Activated CD8-positive, alpha-beta memory T cell treated with anti-CD3 and anti-CD28 coated beads for 36 hours (primary cell): ENCODE data around the gene LHX1. TPM values are rescaled to one million over a fixed set of nuclear protein-coding genes. Genes with fewer than 3 reads are reported as not detected.

ENCODE experiments used
- CTCF ChIA-PET: fragments of 350-600 bp; sonication (Branson Sonifier 250); formaldehyde crosslinking; loops from one replicate; lab custom pipeline; 2021; ENCODE audit warnings: antibody characterized with exemption; lab: Charles Lee
- POLR2A ChIA-PET: fragments of 350-600 bp; sonication (Branson Sonifier 250); formaldehyde crosslinking; loops from one replicate; lab custom pipeline; 2021; ENCODE audit warnings: antibody characterized with exemption; lab: Charles Lee
- total RNA-seq, 2 experiments: library from RNA; stranded (reverse); gene quantifications; one replicate each; pipeline ENCODE4 v1.2.3, GENCODE V29; 2021

The LHX1 gene
- total RNA-seq, 2 experiments from 2014 or later, result 0.25 to 0.32 TPM

DNA sequence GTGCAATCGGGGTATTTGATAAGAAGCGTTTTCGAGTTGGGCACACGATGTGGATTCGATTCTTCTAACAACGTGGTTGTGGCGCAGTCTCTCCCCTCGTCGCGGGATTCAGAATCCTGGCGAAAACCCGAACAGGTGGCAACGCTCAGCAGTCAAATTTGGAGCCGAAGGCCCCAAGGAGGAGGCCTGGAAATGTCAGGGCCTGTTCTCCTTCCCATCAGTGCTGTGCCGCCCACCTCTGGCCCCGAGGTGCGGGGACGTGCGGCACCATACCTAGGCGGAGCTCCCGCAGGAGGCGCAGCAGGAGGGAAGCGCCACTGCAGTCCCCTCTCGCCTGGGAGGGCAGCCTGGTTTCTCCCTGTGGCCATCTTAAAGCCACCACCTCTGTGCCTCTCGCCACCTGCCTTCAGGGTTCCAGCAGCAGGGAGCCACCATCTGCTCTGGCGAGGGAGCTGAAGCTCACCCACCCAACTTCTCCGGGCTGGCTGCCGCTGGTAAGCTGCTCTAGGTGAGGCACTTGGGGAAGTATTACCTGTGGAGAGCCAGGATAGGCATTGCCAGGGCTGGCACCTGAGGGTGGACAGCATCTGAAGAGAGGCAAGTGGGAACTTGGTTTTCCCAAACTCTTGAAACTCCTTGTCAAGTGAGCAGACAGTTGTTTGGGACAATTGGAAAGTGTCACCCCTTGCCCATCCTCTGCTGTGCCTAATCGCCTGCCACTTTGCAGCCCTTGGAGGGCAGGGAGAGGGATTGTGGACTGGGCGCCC, 8.9 kb downstream of the LHX1 start:
- ChIA-PET CTCF (interaction anchor here (0.5 to 0.6 kb wide), 2 partner anchors 324 to 390 kb away, joined by 3 to 7 read pairs; no protein-coding TSS in a partner anchor), POLR2A (no interaction called here)

DNA sequence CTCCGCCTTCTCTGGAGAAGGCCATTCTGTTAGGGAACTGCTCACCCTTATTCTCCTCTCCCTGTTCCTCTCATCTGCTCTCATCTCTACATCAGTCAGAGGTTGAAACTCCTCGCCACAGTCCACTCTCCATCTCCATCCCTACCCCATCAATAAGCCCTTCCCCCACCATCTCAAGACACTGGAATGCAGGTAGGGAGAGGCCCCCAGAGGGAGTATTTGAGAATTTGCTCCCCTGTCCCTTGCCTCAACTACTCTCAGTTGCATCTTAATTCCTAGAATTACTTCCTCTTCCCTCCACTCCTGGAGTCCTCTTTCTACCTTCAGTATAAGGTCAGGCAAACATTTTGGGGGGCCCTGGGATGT, 9.4 kb downstream of the LHX1 start:
- CTCF ChIA-PET, result no interaction called here
- POLR2A ChIA-PET, result no interaction called here

DNA sequence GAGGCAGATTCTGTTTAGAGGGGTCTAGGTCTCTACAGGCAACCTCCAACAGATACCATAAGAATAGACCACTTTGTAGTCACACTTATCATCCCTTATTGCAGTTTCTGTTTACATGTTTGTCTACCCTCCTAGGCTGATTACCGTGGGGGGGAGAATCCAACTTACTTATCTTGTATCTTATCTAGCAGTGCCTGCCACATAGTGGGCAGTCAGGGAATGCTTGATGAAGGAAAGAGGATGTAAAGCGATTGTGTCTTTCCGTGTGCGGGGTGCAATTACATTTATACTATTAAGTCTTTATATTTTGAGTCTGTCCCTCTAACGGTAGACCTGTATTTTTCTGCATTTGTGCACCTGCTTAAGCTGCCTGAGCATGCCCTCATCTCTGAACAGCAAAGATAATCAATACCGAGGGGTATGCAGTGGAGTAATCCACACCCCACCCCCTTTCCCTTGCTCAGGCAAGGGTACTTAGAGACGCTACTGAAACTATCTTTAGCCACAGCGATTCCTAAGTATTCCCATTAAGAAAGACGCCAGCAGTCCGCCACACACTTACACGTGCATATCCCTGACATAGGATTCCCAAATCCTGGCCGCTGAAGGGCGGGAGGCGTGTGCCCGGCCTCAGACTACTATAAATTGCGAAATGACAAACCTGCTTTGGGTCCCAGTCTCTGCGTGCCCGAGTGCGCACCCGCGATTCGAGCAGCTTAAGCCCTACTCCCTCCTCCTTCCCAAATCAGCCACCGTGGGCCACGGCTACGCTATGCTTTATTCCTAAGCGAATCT, 10.8 kb downstream of the LHX1 start:
- POLR2A ChIA-PET, result no interaction called here
- CTCF ChIA-PET, result interaction anchor here (1.1 to 1.4 kb wide), 2 partner anchors 15 to 100 kb away, joined by 3 to 10 read pairs; no protein-coding TSS in a partner anchor

DNA sequence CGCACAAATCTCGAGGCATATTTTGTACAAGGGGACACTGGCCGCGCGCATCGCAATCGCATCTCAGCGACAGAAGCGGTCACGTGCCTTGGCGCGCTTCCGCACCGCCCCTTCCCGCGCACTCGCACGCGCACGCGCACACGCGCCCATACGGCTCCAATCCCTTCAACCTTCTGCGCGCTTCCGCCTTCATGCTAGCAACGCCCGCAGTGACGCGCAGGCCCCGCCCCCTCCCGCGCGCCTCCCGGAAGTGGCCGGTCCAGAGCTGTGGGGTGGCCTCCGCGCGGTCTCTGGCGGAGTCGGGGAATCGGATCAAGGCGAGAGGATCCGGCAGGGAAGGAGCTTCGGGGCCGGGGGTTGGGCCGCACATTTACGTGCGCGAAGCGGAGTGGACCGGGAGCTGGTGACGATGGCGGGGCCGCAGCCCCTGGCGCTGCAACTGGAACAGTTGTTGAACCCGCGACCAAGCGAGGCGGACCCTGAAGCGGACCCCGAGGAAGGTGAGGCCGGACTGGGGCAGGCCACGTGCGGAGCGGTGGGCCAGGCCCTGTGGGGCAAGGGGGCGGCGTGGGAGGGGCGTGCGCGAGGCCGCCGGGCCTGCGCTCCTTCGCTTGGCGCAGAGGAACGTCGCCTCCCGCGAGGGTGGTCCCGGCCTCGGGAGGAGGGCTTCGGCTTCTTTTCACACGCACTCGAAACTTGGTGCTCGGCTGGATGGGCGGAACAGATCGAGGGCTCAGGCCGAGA, 11.6 kb downstream of the LHX1 start, which contains the start of gene AATF:
Gene AATF, plus strand, starts transcription at position 238 of the 744 bp plus-strand sequence. Its CDS starts 172 bp downstream, at position 410.
- ChIA-PET POLR2A (interaction anchor here (0.6 to 1.0 kb wide), 4 partner anchors 12 to 1687 kb away, joined by 3 to 4 read pairs (median 3); no protein-coding TSS in a partner anchor), CTCF (interaction anchor here (1.1 to 1.4 kb wide), 2 partner anchors 16 to 99 kb away, joined by 3 to 10 read pairs; no protein-coding TSS in a partner anchor)

DNA sequence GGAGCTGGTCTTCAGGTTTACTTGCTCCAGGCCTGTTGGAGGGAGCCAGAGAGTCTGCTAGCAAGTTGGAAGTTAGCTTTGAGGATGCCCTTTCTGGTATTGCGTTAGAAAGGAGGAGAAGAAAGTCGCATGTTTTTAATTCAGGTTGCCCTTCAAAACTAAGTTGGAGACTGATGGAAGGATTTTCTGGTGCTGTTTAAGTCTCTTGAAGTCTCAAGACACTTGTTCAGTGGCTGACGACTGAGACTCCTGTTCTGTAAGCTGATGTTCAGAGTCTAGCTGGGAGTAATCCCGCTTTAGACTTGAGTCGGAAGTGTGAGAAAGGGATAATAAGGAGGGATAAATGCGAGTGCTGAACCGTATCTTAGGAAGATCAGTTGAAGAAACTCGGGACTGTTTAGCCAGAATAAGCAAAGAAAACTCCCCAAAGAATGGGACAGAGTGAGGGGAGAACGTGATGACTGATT, 12.2 kb downstream of the LHX1 start:
- ChIA-PET CTCF (interaction anchor here (1.1 to 1.4 kb wide), 2 partner anchors 16 to 98 kb away, joined by 3 to 10 read pairs; no protein-coding TSS in a partner anchor), POLR2A (interaction anchor here (0.6 to 1.0 kb wide), 4 partner anchors 11 to 1688 kb away, joined by 3 to 4 read pairs (median 3); no protein-coding TSS in a partner anchor)

DNA sequence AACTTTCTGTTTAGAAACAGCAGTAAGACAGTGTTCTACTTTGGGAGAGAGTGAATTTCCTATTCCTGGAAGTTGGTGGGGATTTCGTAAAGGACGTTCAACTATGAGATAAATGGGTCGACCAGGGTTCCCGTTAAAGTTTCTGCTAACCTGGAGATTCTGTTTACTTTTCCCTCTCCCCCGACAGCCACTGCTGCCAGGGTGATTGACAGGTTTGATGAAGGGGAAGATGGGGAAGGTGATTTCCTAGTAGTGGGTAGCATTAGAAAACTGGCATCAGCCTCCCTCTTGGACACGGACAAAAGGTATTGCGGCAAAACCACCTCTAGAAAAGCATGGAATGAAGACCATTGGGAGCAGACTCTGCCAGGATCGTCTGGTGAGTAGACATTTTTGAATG, 12.8 kb downstream of the LHX1 start:
- ChIA-PET POLR2A (interaction anchor here (0.8 kb wide), 1 partner anchor 11 kb away, joined by 3 read pairs; no protein-coding TSS in a partner anchor), CTCF (interaction anchor here (1.4 kb wide), 1 partner anchor 98 kb away, joined by 10 read pairs; no protein-coding TSS in a partner anchor)

DNA sequence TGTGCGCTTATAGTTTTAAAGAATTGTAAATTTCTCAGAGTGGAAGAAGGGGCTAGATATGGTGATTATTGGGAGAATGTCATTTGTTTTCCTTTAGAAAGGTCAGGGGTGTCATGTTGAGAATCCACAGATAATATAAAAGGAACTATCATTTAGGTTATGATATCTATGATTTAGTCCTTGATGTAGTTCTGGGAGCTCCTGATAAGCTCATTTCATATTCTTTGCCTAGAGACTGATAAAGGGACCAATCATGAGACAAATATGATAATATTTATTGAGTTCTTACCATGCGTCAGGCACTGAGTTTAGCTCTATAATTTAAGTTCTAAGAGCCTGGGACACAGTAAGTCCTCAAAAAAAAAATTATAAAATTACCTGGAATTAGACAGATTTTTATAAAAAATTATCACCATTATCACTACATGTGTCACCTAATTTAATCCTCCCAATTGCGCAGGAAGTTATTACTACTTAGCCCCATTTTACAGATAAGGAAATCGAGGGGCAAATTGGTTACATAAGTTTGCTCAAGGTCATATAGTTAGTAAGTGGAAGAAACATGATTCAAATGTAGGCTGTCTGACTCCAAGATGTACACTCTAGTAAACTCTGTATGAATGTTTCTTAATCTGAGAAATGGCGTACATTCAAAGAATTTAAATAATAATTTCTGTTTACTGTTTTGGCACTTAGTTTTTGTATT, 14.0 kb downstream of the LHX1 start:
- ChIA-PET CTCF (no interaction called here), POLR2A (no interaction called here)

DNA sequence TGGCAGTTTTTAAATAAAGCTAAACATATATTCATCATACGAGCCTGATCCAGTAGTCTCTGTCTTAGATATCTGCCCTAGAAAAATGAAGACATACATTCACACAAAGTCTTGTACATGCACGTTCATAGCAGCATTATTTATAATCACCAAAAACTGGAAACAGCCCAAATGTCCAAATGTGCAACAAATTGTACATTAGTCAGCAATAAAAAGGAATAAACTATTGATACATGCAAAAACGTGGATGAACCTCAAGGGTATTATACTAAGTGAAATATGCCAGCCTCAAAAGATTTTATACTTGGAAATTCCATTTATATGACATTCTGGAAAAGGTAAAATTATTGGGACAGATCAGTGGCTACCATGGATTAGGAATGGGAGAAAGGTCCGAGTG, 34.2 kb downstream of the LHX1 start:
- CTCF ChIA-PET, result no interaction called here
- POLR2A ChIA-PET, result no interaction called here

DNA sequence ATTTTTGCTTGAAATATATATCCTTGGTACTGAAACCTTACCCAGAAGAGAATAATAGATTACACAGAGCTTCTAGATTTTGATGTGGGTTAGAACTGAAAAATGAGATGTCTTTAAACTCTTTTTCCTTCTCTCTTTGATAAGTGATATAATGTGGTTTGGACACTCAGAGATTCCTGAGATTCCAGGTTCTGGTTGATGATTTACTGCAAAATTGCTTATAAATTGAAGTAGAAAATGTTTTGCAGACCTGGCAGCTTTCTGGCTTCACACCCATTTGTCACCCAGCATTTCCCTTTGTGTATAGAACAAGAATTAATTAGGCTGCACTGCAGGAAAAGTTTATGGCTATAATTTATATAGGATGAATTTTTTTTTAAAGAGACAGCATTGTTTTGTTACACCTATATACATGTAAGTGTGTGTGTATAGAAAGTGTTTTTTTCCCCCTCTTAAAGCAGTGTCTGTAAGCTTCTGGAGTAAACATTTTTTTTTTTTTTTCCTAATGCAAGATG, 35.0 kb downstream of the LHX1 start:
- ChIA-PET POLR2A (no interaction called here), CTCF (no interaction called here)

DNA sequence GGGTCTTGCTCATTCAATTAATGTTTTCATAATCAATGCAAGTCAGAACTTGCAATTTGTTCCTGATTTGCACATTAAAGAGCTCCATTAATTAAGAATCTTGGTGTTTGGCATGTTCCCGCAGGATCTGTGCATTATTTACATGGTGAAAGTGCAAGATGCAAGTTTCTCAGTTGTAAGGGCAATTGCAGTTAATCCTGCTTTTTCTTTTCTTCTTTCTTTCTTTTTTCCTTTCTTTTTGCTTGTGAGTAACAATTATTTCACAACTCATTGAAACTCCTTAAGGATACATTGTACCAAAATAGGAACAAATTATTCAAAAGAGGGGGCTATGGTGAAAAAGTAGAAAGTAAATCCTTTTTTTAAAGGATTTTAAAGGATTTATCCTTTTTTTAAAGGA, 35.6 kb downstream of the LHX1 start:
- CTCF ChIA-PET, result no interaction called here
- POLR2A ChIA-PET, result no interaction called here

DNA sequence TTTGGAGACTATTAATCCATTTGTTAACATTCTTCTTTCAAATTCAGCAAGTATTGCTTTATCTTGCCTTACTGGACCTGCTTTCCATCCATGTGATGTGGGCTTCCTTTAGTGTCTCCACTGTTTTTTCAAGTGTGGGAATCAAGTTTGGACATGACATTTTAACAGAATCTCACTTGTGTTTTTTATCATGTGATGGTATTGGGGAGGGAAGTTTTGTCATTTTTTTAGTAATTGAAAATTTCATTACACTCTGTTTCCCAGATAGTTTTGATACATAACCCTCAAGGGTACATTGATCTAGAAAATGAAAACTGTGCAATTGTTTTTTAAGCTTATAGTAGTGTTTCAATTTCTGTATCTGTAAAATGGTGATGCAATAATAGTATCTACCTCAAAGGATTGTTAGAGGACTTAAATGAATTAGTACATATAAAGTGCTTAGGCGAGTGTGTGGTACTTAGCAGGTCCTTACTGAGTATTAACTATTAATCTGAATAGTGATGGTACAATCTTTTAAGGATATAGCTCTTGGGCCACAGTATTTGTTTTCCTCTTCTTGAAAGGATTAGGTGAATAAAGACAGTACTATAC, 38.7 kb downstream of the LHX1 start:
- ChIA-PET POLR2A (no interaction called here), CTCF (no interaction called here)

DNA sequence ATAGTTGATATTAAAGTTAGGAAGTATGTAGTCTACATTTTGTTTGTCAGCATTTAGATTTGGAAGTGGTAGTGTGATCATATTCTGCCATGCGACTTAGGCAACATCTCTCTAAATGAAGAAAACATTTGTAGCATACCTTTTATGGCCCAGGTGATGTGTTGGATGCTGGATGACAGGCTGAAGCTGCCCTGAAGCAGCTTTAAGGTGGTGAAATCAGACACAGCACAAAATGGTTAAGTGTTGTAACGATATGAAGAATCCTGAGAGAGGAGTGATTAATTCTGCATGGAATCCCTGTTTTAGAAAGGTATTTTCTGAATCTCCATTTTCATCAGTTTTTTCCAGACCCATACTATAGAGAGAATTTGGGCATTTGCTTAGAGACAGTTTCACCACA, 39.8 kb downstream of the LHX1 start:
- ChIA-PET CTCF (interaction anchor here (0.6 kb wide), 1 partner anchor 26 kb away, joined by 4 read pairs; no protein-coding TSS in a partner anchor), POLR2A (no interaction called here)

DNA sequence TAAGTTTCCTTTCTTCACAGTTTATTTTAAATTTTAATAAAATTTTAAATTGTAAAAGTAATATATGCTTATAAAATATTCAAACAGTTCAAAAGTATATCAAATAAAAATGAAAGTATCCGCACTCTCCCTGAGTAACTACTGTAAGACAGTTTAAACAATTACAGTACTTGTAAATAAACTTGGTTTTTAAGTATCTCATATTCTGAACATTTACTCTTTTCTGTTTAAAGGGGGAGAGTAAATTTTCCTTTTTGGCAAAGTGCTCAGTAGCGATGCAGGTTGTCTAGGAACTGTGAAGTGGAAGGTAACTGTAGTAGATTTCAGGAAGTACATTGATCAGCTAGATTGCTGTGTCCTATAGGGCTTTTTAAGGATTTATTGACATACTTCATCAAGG, 40.3 kb downstream of the LHX1 start:
- POLR2A ChIA-PET, result no interaction called here
- CTCF ChIA-PET, result no interaction called here

DNA sequence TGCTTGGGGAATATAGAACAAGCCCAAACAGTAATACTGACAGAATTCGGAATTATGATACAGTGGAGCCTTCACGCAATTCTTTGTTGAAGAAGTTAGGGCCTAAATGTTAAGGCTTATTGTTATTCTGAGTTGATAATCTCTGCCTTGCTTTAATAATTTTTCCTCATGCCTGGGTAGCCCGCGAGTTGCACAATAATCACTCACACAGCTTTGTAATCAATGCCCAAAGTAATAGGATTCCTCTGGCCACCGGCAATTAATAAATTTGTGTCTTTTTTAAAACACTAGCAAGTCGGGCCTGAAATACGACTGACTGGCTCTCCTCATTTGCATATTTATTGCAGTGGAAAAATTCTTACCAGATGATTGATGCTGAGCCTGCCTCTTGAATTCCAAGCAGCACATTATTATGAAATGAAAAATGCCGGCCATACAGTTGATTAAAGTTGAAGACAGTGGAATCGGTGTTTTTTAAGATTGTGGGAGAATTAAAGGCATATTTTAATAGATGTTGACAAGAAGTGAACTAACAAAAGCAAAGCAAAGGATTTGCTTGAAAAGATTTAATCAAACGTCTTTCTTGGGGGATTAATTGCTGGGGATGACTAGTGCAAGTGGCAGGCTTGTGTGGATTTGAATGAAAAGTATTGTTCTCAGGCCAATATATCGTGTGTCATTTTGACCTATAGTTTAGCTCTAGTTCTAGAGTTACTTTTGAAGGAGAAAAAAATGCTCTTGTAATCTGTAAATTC, 41.7 kb downstream of the LHX1 start:
- POLR2A ChIA-PET, result no interaction called here
- CTCF ChIA-PET, result no interaction called here

DNA sequence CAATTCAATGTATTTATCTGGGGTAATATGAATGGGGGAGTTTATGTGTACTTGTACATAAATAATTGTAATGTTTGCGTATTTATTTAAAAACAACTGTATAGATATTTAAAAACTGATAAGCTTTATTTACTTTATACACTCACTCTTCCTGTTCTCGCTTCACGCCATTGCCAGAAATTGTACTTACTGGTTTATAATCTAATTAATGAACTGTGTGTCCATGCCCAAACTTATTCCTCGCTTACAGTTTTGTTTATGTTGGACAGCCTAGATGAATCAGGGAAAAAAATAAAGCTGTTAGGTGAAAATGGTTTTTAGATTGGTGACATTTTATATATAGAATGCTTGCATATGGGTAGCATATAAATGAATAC, 42.3 kb downstream of the LHX1 start:
- CTCF ChIA-PET, result interaction anchor here (1.2 kb wide), 1 partner anchor 67 kb away, joined by 3 read pairs; no protein-coding TSS in a partner anchor
- POLR2A ChIA-PET, result no interaction called here

DNA sequence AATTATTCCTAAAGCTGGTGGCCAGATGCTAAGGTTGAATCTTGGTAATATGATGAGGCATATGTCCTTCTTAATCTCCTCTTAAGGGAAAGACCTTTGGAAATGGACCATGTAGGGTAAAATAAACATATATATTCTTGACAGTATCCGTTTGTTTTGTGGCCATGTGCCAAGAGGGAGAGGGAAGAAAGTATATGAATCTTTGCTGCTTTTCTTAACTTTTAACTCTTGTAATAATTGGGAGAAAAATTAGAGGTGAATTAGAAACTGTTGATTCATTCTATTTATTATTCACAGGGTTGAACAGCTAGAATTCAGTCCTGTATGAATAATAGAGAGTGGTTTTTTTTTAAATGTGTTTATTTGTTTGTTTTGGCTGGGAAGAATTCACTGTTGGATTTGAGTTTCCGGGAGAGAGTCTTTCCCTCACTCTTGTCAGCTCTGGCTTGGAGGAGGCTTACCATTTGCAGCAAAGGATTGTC, 43.0 kb downstream of the LHX1 start:
- POLR2A ChIA-PET, result no interaction called here
- CTCF ChIA-PET, result interaction anchor here (1.2 kb wide), 1 partner anchor 66 kb away, joined by 3 read pairs; no protein-coding TSS in a partner anchor

DNA sequence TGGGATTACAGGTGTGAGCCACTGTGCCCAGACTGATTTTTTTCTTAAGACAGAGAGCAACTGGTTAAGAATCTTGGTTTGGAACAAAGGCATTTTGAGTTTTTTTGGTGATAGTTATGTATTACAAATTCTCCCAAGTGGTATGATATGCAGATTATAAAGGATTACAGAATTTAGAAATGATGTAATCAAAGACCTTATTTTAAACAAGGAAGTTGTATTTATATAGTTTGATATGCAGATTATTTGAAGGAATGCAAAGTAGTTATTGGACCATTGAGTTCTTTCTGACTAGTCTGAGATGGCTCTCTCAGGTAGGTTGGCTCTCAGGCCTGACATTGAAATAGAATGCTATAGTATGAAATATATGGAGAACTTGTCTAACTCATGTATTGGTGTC, 46.3 kb downstream of the LHX1 start:
- POLR2A ChIA-PET, result no interaction called here
- CTCF ChIA-PET, result no interaction called here
